Activated T-helper 2 cell treated with anti-CD3 and anti-CD28 coated beads, Interferon-gamma antibody, Interleukin-2, Interleukin-4, amounts not matched to agents 10 μg/mL and 5 μg/mL and 100 μg/mL, durations not matched to agents 14 hours and 24 hours and 36 hours (primary cell): ENCODE results near the gene C1orf87. TPM values are rescaled to one million over a fixed set of nuclear protein-coding genes. Genes with fewer than 3 reads are reported as not detected.

Source experiments
- DNase-seq: peaks from one replicate; pipeline ENCODE4 v3.0.0; 2021; ENCODE audit warnings: low spot score
- H3K27ac Mint-ChIP-seq: one replicate; pipeline ENCODE4 v1.8.0; 2021; ENCODE audit warnings: mixed read lengths
- H3K27me3 Mint-ChIP-seq: one replicate; pipeline ENCODE4 v1.8.0; 2021; ENCODE audit warnings: low read depth, mixed read lengths
- H3K36me3 Mint-ChIP-seq: one replicate; pipeline ENCODE4 v1.8.0; 2021; ENCODE audit warnings: low read depth, mixed read lengths
- H3K4me1 Mint-ChIP-seq: one replicate; pipeline ENCODE4 v1.8.0; 2021; ENCODE audit warnings: low read depth, mixed read lengths
- H3K4me3 Mint-ChIP-seq: one replicate; pipeline ENCODE4 v1.8.0; 2021; ENCODE audit warnings: low read depth, mild to moderate bottlenecking, moderate library complexity, mixed read lengths
- H3K9me3 Mint-ChIP-seq: one replicate; pipeline ENCODE4 v1.8.0; 2021; ENCODE audit warnings: mixed read lengths
- intact Hi-C: fragments of 100-400 bp; cut with micrococcal nuclease; formaldehyde crosslinking; loops from one replicate; pipeline ENCODE4 v1.15.1; 2023
- total RNA-seq: library from RNA; stranded (reverse); gene quantifications from 2 replicates; pipeline ENCODE4 v1.2.3, GENCODE V29; 2022

C1orf87 gene
- total RNA-seq, 1 donor from 2014 or later, result not detected

DNA sequence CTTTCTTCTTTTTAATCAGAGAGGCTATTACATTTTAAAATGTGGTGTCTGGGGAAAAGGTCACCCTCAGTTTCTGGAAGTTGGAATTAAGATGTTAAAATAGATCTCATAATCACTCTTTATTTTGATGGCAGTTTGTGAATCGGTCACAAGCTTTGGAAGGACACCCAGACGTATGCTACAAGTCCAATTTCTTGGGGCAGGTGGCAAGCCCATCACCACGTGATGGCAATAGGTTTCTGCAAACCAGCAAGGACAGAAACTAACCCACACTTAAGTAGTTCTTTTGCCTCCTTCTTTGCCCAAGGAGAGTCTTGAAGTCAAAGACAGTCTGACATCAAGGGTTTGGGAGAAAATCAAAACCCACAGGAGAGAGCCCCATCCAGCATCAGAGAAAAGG lies 72.9 kb downstream of the C1orf87 start:
- DNase-seq, result no peak
- no peaks in the 10 kb centered on the region for H3K4me1 Mint-ChIP-seq
- intact Hi-C loops, result no loop called here
- no peaks in the 10 kb centered on the region for H3K36me3 Mint-ChIP-seq
- H3K4me3 Mint-ChIP-seq, result no peak overlapping the region
- no peaks in the 10 kb centered on the region for H3K27me3 Mint-ChIP-seq
- no peaks in the 10 kb centered on the region for H3K9me3 Mint-ChIP-seq
- H3K27ac Mint-ChIP-seq, result no peak overlapping the region

DNA sequence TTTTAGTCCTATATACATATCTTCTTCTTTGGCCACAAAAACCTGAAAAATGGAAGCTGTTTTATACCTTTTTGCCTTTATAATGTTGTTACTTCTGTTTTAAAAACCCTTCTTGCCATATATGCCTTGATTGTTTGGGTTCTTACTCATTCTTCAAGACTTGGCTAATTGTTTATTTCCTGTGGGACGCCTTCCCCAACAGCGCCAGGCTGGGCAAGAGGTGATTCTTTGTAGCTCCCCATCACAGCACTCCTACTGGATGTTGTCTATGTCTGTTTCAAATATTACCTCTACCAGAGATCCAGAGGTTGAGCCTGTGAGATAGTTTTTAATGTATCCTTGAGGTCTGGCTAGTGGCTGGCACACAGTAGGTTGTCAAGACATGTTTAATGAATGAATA lies 73.8 kb downstream of the C1orf87 start:
- intact Hi-C loops, result no loop called here
- Mint-ChIP-seq H3K4me1 (no peaks in the 10 kb centered on the region), H3K27me3 (no peaks in the 10 kb centered on the region), H3K4me3 (no peak overlapping the region), H3K9me3 (no peaks in the 10 kb centered on the region), H3K27ac (no peak overlapping the region), H3K36me3 (no peaks in the 10 kb centered on the region)
- no peak for DNase-seq

DNA sequence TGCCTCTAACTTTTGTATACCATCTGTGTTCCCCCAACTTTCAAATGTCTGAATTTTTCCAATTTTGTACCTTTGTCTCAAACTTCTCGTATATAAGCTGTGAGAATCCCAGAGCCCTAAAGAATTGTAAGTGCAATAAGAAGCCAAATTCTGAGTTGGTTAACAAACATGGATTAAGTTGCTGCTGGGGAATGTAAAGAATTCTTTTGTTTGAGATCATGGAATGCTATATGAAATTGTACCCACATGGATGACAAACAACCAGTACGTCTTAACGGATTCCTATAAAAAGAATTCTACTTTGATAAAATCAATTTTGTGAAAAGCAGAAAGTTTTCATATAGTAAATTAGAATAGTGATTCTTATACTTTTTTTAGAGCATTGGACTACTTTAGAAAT lies 74.6 kb downstream of the C1orf87 start:
- H3K4me3 Mint-ChIP-seq, result no peak overlapping the region
- H3K9me3 Mint-ChIP-seq, result no peaks in the 10 kb centered on the region
- H3K4me1 Mint-ChIP-seq, result no peaks in the 10 kb centered on the region

DNA sequence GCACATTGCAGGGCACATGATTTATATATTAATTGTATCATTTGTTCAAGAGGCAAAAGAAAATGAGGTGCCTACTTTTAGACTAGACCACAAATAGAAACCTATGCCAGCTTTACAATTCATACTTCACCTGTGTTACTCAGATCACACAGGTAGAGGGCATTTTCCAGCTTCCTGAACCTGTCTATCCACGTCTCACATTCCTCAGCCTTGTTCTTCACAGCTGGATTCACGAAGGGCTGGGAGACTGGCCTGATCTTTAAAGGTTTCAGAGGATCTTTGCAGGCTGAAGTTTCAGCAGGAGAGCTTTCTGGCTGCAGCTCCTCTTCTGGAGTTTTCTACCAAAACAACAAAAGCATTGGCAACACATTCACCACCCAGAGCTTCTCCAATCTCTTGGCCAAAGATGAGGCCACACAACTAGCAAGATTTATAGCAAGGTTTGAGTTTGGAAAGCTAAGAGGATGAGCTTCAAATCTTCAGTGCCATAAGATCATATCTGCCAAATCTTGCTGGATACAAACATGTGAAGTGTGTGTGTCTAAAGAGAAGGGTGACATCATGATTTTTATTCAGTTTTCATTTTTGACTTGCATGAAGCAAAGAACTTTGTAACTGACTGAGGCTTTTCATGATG lies 76.0 kb downstream of the C1orf87 start:
- no peaks in the 10 kb centered on the region for H3K9me3 Mint-ChIP-seq
- H3K27me3 Mint-ChIP-seq, result no peaks in the 10 kb centered on the region
- intact Hi-C loops, result no loop called here
- H3K36me3 Mint-ChIP-seq, result no peaks in the 10 kb centered on the region
- H3K4me3 Mint-ChIP-seq, result no peak overlapping the region
- no peak overlapping the region for H3K27ac Mint-ChIP-seq
- DNase-seq, result no peak
- H3K4me1 Mint-ChIP-seq, result no peaks in the 10 kb centered on the region

More for the DNA sequence above, 74.6 kb downstream of the C1orf87 start:
- intact Hi-C loops, result no loop called here
- no peaks in the 10 kb centered on the region for H3K36me3 Mint-ChIP-seq
- H3K27me3 Mint-ChIP-seq, result no peaks in the 10 kb centered on the region
- no peak for DNase-seq
- H3K27ac Mint-ChIP-seq, result no peak overlapping the region

DNA sequence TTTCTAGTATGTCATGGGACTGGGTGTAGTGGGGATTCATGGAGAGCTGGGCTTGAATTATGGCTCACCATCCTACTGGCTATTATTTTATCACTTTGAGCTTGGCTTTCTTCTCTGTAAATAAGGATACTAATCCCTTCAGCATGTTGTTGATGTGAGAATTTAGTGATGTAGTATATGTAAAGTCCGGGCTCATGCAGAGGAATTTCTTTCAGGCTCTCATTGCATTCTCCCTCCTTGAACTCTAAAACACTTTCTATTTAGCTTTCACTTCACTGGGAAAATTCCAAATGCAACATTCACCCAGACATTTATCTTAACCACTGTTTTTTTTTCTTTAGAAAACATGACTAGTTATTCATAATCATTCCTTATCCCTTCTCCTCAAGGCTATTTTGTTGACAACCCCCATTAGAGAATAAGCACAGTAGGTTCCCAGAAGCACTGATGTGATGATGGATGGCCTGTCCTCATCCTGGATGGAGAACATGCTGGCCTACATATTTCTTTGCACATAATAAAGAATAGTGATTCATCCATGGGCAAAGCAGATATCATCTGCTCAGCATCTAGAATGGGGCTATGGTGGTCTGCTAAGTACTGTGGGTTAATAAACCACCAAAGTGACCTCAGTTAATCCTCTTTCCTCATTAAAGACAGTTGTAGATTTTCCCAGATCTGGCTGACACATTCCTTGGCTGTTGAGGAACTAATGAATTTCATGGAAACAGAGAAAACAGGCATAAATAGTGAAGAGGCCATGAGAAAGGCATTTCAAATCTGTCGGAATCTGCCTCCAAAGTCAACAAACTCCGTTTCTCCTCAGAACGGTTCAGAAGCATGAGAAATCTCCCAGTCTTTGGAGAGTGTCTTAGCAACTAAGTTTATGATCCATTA lies 79.0 kb downstream of the C1orf87 start:
- no peaks in the 10 kb centered on the region for H3K27me3 Mint-ChIP-seq
- intact Hi-C loops, result no loop called here
- no peak overlapping the region for H3K4me3 Mint-ChIP-seq
- no peaks in the 10 kb centered on the region for H3K36me3 Mint-ChIP-seq
- H3K27ac Mint-ChIP-seq, result no peak overlapping the region
- DNase-seq, result no peak
- H3K9me3 Mint-ChIP-seq, result no peaks in the 10 kb centered on the region
- H3K4me1 Mint-ChIP-seq, result no peaks in the 10 kb centered on the region

DNA sequence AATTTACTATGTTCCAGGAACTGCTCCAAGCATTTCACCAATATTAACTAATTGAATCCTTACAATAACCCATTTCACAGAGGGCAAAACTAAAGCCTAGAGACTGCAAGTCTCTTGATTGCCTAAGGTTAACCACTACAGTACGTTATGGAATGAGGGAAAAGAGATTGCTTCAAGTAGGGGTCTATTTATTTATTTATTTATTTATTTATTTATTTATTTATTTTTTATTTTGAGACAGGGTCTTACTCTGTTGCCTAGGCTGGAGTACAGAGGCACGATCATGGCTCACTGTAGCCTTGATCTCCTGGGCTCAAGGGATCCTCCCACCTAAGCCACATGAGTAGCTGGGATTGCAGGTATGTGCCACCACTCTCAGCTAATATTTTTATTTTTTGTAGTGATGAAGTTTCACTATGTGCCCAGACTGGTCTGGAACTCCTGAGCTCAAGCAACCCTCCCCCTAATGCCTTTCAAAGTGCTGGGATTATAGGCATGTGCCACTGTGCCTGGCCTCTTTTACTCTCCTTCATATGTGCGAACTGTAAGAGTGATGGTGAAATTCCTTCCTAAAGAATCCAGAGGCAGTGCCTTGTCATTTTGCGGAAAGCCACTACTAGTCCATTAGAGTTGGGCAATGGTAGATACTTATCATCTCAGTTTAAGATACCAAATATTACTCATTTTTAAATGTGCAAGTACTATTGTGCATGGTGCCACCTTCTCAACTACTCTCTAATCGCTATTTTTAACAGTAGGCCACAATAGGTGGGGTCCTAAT lies 81.3 kb downstream of the C1orf87 start:
- H3K27me3 Mint-ChIP-seq, result no peaks in the 10 kb centered on the region
- intact Hi-C loops, result no loop called here
- DNase-seq, result no peak
- no peak overlapping the region for H3K4me3 Mint-ChIP-seq
- H3K27ac Mint-ChIP-seq, result no peak overlapping the region
- H3K9me3 Mint-ChIP-seq, result no peaks in the 10 kb centered on the region
- H3K4me1 Mint-ChIP-seq, result no peaks in the 10 kb centered on the region
- no peaks in the 10 kb centered on the region for H3K36me3 Mint-ChIP-seq

DNA sequence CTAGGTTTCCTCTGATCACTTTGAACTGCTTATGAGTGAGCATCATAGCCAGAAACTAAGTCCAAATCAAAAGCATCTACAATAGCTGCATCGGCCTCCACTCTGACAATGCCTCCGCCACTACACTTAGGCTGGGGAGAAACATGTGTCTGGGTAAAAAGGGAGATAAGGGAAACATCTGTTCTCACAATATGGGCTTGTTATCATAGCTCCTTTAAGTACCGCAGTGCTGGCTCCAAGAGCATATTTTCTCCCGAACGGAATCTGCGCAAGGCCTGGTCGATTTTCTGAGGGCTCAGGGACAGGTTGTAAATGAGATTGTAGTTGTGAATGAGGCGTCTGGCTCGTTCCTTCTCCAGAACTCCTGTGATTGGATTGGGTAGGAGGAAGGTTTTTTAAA lies 83.1 kb downstream of the C1orf87 start:
- no peak overlapping the region for H3K4me3 Mint-ChIP-seq
- H3K27ac Mint-ChIP-seq, result no peak overlapping the region
- no peaks in the 10 kb centered on the region for H3K27me3 Mint-ChIP-seq
- no peak for DNase-seq
- H3K4me1 Mint-ChIP-seq, result no peaks in the 10 kb centered on the region
- intact Hi-C loops, result no loop called here
- no peaks in the 10 kb centered on the region for H3K36me3 Mint-ChIP-seq
- no peaks in the 10 kb centered on the region for H3K9me3 Mint-ChIP-seq

DNA sequence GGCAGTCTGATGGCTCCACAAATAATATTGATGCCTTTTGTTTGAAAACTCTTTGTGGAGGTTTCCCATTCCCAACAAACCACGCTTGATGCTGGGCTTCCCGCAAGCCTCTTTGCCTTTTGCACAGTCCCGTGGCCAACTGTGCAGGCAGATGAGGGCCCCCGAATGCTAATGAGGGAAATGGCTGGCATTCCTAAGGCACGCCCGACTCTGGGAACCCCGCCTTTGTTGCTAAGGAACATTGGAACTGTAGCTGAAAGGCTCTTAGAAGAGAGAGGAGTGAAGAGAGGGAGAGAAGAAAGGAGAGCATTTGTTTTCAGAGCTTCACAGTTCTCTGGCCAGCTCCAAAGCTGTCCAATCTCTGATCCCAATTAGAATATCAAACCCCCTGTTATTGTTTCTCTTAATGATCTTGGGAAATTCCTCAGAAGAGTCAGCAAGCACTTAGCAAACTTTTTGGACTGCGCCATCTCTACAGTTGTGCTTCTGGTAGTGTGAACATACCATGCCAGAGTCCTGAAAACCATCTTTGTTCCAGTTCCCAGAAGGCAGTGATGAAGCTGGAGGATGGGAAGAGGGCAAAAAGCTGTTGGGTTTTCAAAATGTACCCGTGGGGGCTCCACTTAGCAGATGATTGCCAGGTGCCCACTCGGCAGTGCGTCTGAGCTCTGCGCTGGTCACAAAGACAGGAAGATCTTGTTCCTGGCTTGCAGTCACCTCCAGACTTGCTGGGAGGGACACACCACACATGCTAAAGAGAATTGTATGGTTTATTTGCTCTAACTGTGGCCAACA lies 86.9 kb downstream of the C1orf87 start:
- H3K27me3 Mint-ChIP-seq, result no peaks in the 10 kb centered on the region
- H3K27ac Mint-ChIP-seq, result no peak overlapping the region
- intact Hi-C loops, result no loop called here

DNA sequence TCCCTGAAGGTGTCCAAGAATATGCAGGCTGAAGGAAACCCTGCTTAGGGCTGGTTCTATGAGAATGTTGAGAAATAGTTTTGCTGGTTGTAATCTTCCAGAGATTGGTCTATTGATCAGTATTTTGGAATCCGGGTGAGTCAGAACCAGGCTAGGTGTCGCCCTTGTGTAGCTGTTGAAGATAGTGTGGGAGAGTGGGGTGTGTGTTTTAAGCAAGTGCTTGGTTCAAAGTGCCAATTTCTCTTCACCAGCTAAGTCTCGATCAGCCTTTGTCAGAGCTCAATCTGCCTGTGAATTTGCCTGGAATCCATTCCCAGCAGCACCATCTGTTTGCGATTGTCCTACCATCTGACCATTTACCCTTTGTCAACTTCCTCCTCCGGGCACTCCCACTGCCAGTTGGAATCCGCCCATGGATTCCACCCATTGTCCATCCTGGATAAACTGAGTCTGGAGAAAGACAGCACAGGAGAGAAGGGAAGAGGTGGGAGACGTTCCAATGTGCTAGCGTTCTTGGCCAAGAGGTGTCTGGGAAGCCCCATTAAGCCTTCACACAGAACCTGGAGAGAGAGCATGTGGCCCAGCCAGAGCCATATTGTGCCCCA lies 87.6 kb downstream of the C1orf87 start:
- Mint-ChIP-seq H3K27ac (no peak overlapping the region), H3K27me3 (no peaks in the 10 kb centered on the region), H3K36me3 (no peaks in the 10 kb centered on the region), H3K4me3 (no peak overlapping the region), H3K4me1 (no peaks in the 10 kb centered on the region), H3K9me3 (no peaks in the 10 kb centered on the region)
- intact Hi-C loops, result no loop called here
- DNase-seq, result no peak

More for the DNA sequence above, 86.9 kb downstream of the C1orf87 start:
- DNase-seq, result no peak
- H3K9me3 Mint-ChIP-seq, result no peaks in the 10 kb centered on the region
- H3K4me1 Mint-ChIP-seq, result no peaks in the 10 kb centered on the region
- H3K36me3 Mint-ChIP-seq, result no peaks in the 10 kb centered on the region
- H3K4me3 Mint-ChIP-seq, result no peak overlapping the region

DNA sequence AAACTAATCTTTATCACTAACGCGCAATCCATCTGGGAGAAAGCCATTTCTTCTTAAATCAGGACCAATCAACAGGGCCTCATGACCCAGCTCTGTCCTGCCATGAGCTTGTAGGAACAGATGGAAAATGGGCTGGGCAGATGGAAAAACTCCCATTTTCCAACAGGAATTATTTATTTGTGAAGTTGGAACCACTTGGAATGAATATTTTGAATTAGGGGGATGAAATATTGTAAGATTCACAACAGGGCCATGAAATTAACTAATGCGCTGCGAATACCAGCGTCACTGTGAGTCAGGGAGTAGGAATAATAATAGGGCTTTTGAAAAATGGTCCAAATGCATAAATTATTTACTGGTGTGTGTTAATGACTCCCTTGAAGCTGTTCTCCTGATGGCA lies 93.9 kb downstream of the C1orf87 start:
- intact Hi-C loops, result loop anchor here (5.0 to 10.0 kb wide), 2 partner anchors 1065 to 1873 kb away; no protein-coding TSS in a partner anchor
- peaks cover 11% of the 10 kb centered on the region for H3K27me3 Mint-ChIP-seq
- no peak overlapping the region for H3K4me3 Mint-ChIP-seq
- no peak overlapping the region for H3K27ac Mint-ChIP-seq
- H3K9me3 Mint-ChIP-seq, result no peaks in the 10 kb centered on the region
- no peaks in the 10 kb centered on the region for H3K4me1 Mint-ChIP-seq
- DNase-seq, result no peak
- H3K36me3 Mint-ChIP-seq, result no peaks in the 10 kb centered on the region

DNA sequence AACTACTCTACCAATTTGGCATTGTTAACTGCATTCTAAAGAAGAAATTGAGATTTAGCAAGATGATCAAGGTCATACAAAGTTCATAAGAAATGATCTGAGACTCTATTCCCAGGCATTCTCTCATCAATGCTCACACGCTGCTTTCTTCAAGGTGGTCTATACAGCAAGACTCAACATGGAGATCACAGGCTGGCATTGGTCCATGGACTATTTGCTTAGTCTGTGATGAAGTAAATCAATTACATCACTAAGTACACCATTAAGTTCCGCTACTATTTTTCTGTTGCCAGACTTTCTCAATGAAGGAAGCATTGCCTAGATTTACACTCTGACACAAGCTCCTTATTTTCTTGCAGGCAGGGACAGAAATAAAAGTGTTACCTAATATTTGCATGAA lies 95.1 kb downstream of the C1orf87 start:
- no peak for DNase-seq
- no peaks in the 10 kb centered on the region for H3K9me3 Mint-ChIP-seq
- peaks cover 16% of the 10 kb centered on the region for H3K27me3 Mint-ChIP-seq
- H3K4me3 Mint-ChIP-seq, result no peak overlapping the region
- no peak overlapping the region for H3K27ac Mint-ChIP-seq
- no peaks in the 10 kb centered on the region for H3K36me3 Mint-ChIP-seq
- intact Hi-C loops, result loop anchor here (5.0 to 10.0 kb wide), 2 partner anchors 1066 to 1874 kb away; no protein-coding TSS in a partner anchor
- no peaks in the 10 kb centered on the region for H3K4me1 Mint-ChIP-seq

DNA sequence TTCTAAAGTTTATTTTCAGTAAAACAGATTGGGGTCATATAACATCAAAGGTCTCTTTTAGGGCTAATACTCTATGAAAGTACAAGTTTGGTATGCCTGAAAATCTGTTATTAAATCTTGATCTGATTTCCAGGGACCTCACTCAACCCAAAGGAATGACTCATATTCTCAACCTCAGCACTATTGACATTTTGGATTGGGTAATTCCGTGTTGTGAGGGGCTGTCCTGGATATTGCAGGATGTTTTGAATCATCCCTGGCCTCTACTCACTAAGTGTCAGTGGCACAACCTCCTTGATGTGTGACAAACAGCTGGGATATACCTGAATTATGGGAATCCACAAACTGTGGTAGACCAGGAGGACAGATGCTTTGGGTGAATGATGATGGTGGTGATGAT lies 95.5 kb downstream of the C1orf87 start:
- intact Hi-C loops, result loop anchor here (5.0 to 10.0 kb wide), 2 partner anchors 1067 to 1874 kb away; no protein-coding TSS in a partner anchor
- H3K27me3 Mint-ChIP-seq, result peaks cover 21% of the 10 kb centered on the region
- no peak overlapping the region for H3K4me3 Mint-ChIP-seq
- no peaks in the 10 kb centered on the region for H3K9me3 Mint-ChIP-seq
- H3K36me3 Mint-ChIP-seq, result no peaks in the 10 kb centered on the region
- no peak for DNase-seq
- H3K4me1 Mint-ChIP-seq, result no peaks in the 10 kb centered on the region
- H3K27ac Mint-ChIP-seq, result no peak overlapping the region
